Measurements from ENCODE around the gene IL17B. TPM values are rescaled to one million over a fixed set of nuclear protein-coding genes. Genes with fewer than 3 reads are reported as not detected.

IL17B gene
- total and polyA plus RNA-seq, 2 donors (not counting 3 experiments of a cell fraction or from before 2014, with no cell fraction given) = not detected

DNA sequence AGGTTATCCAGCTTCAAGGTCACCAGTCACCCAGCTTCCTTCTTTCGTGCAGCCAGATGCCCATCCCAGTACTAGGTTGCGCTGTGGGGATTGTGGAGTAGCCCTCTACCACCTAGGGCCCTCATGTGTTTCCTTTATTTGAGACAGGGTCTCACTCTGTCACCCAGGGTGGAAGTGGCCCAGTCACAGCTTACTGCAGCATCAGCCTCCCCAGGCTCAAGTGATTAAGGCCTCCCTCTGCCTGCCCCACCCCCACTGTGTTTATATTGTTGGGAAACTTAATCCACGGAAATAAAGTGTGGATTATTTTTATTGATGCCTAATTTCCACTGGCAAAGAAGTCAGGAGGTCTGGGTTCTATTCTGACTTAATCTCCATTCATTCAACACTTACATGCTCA is 4.3 kb downstream of the IL17B start:
- Histone ChIP-seq H3K79me2 (ENCODE audit: control insufficient read depth, insufficient read depth, low read length) (no peaks in the 10 kb centered on the region), H2AFZ (ENCODE audit: low read depth, low read length) (no peak overlapping the region), H3K4me3 (replicated peaks in 1 of 3; ENCODE audit: insufficient read depth in 1 of 3, low read depth in 1 of 3, low read length in 3 of 3) (no peak overlapping the region), H3K27me3 (ENCODE audit: control insufficient read depth in 2 of 2, insufficient read depth in 2 of 2, low read length in 2 of 2) (no peaks in the 10 kb centered on the region), H3K9me1 (replicated peaks; ENCODE audit: control insufficient read depth, extremely low read depth, insufficient read depth, low read length) (no peaks in the 10 kb centered on the region), H3K4me1 (ENCODE audit: control insufficient read depth, extremely low read depth, insufficient read depth, low read length) (no peaks in the 10 kb centered on the region), H3K36me3 (ENCODE audit: control insufficient read depth in 2 of 2, extremely low read depth in 1 of 2, insufficient read depth in 2 of 2, low read length in 2 of 2) (no peaks in the 10 kb centered on the region), H3K9ac (replicated peaks; ENCODE audit: extremely low read depth, insufficient read depth, low read length) (no peak overlapping the region), H3K27ac (ENCODE audit: insufficient read depth, low read depth, low read length) (no peak overlapping the region), H4K20me1 (replicated peaks; ENCODE audit: control insufficient read depth, extremely low read depth, insufficient read depth, low read length) (no peaks in the 10 kb centered on the region), H3K4me2 (ENCODE audit: insufficient read depth, low read length) (no peak overlapping the region), H3K9me3 (replicated peaks; ENCODE audit: control insufficient read depth, insufficient read depth, low read length) (no peaks in the 10 kb centered on the region)
- ChIA-PET POLR2A (interaction anchor here (1.5 kb wide), 1 partner anchor 190 kb away, joined by 3 read pairs; no protein-coding TSS in a partner anchor), CTCF (interaction anchor here (0.6 to 3.7 kb wide), 9 partner anchors 9 to 244 kb away, joined by 3 to 49 read pairs (median 4); no protein-coding TSS in a partner anchor)
- DNase-seq (ENCODE audit: low read depth, low spot score) (no peak), FAIRE-seq (no peak)
- no TSS peak for BruUV-seq (replicated peaks)
- dilution Hi-C loops (cut with MboI; ENCODE audit: extremely low pct_ligation_motif_present, low sequenced_read_pairs) = no loop called here
- TF ChIP-seq JUN (IDR thresholded peaks at IDR 0.05; ENCODE audit: borderline replicate concordance, insufficient read depth, insufficient read length, low read depth) = no peak
- no peak for TF ChIP-seq EZH2 (IDR thresholded peaks at IDR 0.05; ENCODE audit: borderline replicate concordance, low read depth, low read length, severe bottlenecking)
- no peak for TF ChIP-seq POLR2AphosphoS5 (IDR thresholded peaks at IDR 0.05; ENCODE audit: insufficient read depth, low read depth, low read length)
- TF ChIP-seq MAX (IDR thresholded peaks at IDR 0.05; ENCODE audit: insufficient read depth, insufficient read length) = no peak
- TF ChIP-seq POLR2A (IDR thresholded peaks at IDR 0.05; ENCODE audit: low read depth, low read length) = no peak
- no peak for TF ChIP-seq FOS (IDR thresholded peaks at IDR 0.05; ENCODE audit: borderline replicate concordance, insufficient read depth, low read length)
- TF ChIP-seq, protein P1, sequence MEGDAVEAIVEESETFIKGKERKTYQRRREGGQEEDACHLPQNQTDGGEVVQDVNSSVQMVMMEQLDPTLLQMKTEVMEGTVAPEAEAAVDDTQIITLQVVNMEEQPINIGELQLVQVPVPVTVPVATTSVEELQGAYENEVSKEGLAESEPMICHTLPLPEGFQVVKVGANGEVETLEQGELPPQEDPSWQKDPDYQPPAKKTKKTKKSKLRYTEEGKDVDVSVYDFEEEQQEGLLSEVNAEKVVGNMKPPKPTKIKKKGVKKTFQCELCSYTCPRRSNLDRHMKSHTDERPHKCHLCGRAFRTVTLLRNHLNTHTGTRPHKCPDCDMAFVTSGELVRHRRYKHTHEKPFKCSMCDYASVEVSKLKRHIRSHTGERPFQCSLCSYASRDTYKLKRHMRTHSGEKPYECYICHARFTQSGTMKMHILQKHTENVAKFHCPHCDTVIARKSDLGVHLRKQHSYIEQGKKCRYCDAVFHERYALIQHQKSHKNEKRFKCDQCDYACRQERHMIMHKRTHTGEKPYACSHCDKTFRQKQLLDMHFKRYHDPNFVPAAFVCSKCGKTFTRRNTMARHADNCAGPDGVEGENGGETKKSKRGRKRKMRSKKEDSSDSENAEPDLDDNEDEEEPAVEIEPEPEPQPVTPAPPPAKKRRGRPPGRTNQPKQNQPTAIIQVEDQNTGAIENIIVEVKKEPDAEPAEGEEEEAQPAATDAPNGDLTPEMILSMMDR (IDR thresholded peaks at IDR 0.05; ENCODE audit: extremely low read depth in 1 of 2, insufficient read depth in 1 of 2, low read depth in 1 of 2, low read length in 2 of 2) = no peak
- TF ChIP-seq GATA2 (IDR thresholded peaks at IDR 0.05; ENCODE audit: insufficient read depth, insufficient read length, low read depth, low read length) = no peak
- TF ChIP-seq MYC (IDR thresholded peaks at IDR 0.05; ENCODE audit: low read depth, low read length) = no peak
- intact Hi-C loops (cut with micrococcal nuclease) = no loop called here

Data from endothelial cell of umbilical vein (primary cell).